GM11168 (cell line): ENCODE measurements around the gene ZFYVE28.
"Not testable (repeated sequence)": the region's sequence is repeated elsewhere in the genome, so short reads cannot be mapped to it uniquely, and the experiment has no call there.

Source experiments
- in situ Hi-C: fragments of 300-500 bp; cut with MboI; formaldehyde crosslinking; loops from one replicate; pipeline ENCODE4 v1.12.0; 2022; ENCODE audit warnings: low sequenced_read_pairs; ENCODE audit not compliant: unreplicated experiment

ZFYVE28 gene

DNA sequence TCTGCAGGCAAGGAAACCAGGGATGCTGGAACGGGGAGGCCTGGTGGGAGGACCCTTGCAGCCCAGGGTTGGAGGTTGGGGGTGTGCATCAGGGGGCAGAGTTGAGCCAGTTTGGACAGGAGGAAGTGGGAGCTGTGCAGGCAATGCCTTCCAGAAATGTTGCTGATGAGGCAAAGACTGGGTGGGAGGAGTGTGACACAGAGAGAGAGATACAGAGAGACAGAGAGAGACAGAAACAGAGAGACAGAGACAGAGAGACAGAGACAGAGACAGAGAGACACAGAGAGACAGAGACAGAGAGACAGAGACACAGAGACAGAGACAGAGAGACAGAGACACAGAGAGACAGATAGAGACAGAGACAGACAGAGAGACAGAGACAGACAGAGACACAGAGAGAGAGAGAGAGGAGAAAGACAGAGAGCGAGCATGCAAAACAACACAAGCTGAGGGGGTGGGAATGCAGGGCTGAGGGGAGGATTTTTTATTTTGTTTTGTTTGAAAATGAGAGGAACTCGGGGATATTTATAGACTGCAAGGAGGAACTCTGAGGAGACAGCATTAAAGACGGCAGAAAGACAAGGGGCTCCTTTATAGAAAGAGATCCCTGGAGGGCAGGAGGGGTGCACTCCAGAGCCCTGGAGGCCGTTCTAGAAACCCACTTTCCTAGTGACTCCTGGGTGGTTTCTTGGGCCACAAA lies 174.6 kb downstream of the ZFYVE28 start:
- in situ Hi-C loops: no loop called here

GRCh38 chr4:2241410-2242353 lies 176.8 kb downstream of the ZFYVE28 start, which contains the start of the genes HAUS3 and POLN:
Gene HAUS3 (minus strand): TSS chr4:2242121. CDS start chr4:2240946, 1,175 bp downstream.
Gene POLN (minus strand): TSS chr4:2242121. CDS start chr4:2229231, 12,890 bp downstream.
- in situ Hi-C loops: no loop called here

DNA sequence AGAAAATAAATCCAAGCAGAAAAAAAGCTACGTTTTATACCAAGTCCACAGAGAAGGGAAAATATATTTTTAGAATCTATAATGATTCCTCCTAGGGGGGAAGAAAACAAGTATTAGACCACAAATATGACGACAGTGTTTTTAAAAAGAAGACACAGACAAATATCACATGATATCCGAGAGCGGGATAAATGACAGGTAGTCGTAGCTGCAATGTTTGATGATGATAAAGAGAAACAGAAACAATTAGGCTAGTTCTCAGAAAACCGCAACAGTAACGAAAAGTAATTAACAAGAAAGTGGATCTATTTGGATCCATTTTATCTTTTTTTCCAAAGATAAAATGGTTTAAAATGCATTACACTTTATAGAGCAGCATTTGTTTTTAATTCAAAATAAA lies 177.4 kb downstream of the ZFYVE28 start:
- in situ Hi-C loops: no loop called here

DNA sequence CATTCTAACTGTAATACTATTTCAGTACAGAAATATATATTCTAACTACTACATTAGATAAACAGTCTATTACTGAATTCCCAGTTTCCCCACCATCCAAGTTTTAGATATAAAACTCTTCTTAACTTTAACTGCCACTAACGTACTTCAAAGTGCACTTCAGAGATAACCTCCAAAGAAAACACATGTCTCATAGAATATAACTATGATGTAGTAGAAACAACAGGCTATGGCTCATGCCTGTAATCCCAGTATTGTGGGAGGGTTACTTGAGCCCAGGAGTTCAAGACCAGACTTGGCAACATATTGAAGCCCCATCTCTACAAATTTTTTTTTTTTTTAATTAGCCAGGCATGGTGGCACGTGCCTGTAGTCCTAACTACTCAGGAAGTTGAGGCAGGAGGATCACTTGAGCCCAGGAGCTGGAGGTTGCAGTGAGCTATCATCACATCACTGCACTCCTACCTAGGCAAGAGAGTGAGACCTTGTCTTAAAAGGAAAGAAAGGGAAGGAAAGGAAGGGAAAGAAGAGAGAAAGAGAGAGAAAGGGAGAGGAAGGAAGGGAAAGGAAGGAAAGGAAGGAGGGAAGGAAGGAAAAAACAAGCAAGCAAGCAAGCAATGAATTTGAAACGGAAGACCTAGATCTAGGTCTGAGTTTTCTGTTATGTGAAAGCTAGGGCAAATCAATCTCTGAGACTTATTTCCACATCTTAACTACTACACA lies 181.3 kb downstream of the ZFYVE28 start:
- in situ Hi-C loops: no loop called here

GRCh38 chr4:2231082-2231481 lies 187.4 kb downstream of the ZFYVE28 start:
- in situ Hi-C loops: no loop called here

GRCh38 chr4:2226261-2226660 lies 192.2 kb downstream of the ZFYVE28 start:
- in situ Hi-C loops: no loop called here

- in situ Hi-C loops: no loop called here
Measured at GRCh38 chr4:2222838-2223237, 195.6 kb downstream of the ZFYVE28 start.

- in situ Hi-C loops: not testable (repeated sequence)
Measured at GRCh38 chr4:2221378-2221777, 197.1 kb downstream of the ZFYVE28 start.

DNA sequence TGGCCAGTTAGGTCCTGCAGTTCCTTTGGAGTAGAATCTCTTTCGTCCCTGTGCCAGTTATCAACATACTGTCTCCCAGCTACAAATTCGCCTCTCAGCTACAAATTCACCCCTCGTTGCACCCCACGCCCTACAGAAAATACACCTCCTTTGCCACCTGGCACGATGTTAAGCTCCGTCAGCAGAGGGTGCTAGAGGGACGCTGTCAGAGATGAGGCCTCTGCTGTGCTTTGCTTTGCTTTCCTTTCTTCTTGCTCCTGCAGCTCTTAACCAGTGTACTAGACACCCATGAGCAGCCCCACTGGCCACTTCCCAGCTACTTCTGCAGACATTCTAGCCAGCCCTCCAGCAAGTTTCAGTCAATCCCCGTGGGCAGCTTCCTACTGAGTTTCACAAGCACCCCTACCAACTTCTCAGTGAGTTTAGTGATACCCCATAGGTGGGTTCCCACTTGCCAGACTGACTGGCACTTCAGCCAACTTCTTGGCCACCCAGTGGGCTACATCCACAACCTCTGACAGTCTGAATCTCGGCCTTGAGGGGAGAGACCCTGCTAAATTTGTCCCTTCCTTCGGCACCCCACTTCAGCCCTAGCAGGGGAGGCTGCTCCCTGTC lies 198.3 kb downstream of the ZFYVE28 start:
- in situ Hi-C loops: no loop called here
